Measurements from ENCODE around the gene FYTTD1. TPM values are rescaled to one million over a fixed set of nuclear protein-coding genes. Genes with fewer than 3 reads are reported as not detected.

FYTTD1 gene
- total and polyA plus RNA-seq, 2 donors (not counting 1 experiment from before 2014, with no cell fraction given): 6.2 to 110 TPM

GRCh38 chr3:197784019-197784585 lies 34.4 kb downstream of the FYTTD1 start:
- Mint-ChIP-seq H3K9me3 (ENCODE audit: insufficient read depth) (no peaks in the 10 kb centered on the region), H3K27ac (peak overlapping the region; percentile 84), H3K4me1 (peaks cover 35% of the 10 kb centered on the region), H3K27me3 (no peaks in the 10 kb centered on the region), H3K4me3 (peak overlapping the region; percentile 59)
- Histone ChIP-seq H3K27me3 (replicated peaks in 1 of 4; ENCODE audit: control extremely low read depth in 1 of 4, control insufficient read depth in 3 of 4, insufficient read depth in 4 of 4, low read length in 3 of 4) (no peaks in the 10 kb centered on the region), H3K4me1 (ENCODE audit: control insufficient read depth in 2 of 2, insufficient read depth in 2 of 2, low read length in 2 of 2) (peaks cover 20% of the 10 kb centered on the region in 2 donors), H4K20me1 (ENCODE audit: control insufficient read depth, insufficient read depth, low read length, poor library complexity, severe bottlenecking) (no peaks in the 10 kb centered on the region), H3K79me2 (ENCODE audit: control insufficient read depth, insufficient read depth, low read length) (peaks cover 14% of the 10 kb centered on the region), H3K9ac (ENCODE audit: low read length) (no peak overlapping the region), H3K36me3 (replicated peaks in 1 of 2; ENCODE audit: control extremely low read depth in 1 of 2, control insufficient read depth in 1 of 2, extremely low read depth in 1 of 2, insufficient read depth in 2 of 2, low read length in 1 of 2) (peaks cover 4 to 15% of the 10 kb centered on the region in 2 experiments), H3K9me3 (ENCODE audit: control extremely low read depth in 1 of 3, control insufficient read depth in 2 of 3, insufficient read depth in 1 of 3, low read length in 2 of 3) (no peaks in the 10 kb centered on the region), H3K4me3 (ENCODE audit: control extremely low read depth in 1 of 5, extremely low read depth in 1 of 5, insufficient read depth in 1 of 5, low read depth in 2 of 5, low read length in 4 of 5) (peak overlapping the region in 1 of 5 experiments; percentile 8), H2AFZ (ENCODE audit: insufficient read depth, low read depth, low read length, poor library complexity, severe bottlenecking) (no peak overlapping the region), H3K4me2 (replicated peaks; ENCODE audit: low read depth, low read length, poor library complexity, severe bottlenecking) (peak overlapping the region; percentile 33), H3K27ac (ENCODE audit: low read length in 2 of 2) (peak overlapping the region; percentile 50 to 58)
- DNase-seq: no peak
- no CpG with 5 or more reads among the region's 7 CpGs for WGBS (ENCODE audit: insufficient coverage)
- ChIA-PET POLR2A (no interaction called here), CTCF (interaction anchor here (0.8 to 3.8 kb wide), 4 partner anchors 9 to 16 kb away, joined by 3 to 12 read pairs (median 5); no protein-coding TSS in a partner anchor)
- intact Hi-C loops (cut with micrococcal nuclease): no loop called here
- no peak for ATAC-seq (ENCODE audit: low read depth)
- TF ChIP-seq CTCF (IDR thresholded peaks at IDR 0.05) (no peak), EZH2 (IDR thresholded peaks at IDR 0.05; ENCODE audit: borderline replicate concordance, insufficient read depth, low read depth, low read length, poor library complexity, severe bottlenecking) (no peak)

DNA sequence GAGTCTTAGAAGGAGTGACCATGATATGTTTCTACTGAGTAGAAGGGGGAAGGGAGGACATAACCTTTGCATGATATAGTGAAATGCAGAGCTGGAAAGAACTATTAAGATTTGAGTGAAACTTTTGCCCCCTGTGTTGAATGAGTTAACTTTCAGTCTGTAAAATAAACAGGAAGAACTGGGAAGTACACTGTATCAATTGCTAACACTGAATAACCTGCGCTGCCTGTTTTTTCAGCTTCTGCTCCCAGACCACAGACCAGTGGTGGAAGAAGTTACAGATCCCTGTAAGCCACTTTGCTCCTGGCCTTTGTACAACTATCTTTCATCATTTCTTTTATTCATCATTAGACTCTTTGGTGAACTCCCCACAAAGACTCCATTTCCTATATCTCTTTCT lies 37.7 kb downstream of the FYTTD1 start:
- no peaks in the 10 kb centered on the region for H4K20me1 ChIP-seq (ENCODE audit: control insufficient read depth, insufficient read depth, low read length, poor library complexity, severe bottlenecking)
- H3K4me3 Mint-ChIP-seq: no peak overlapping the region
- peaks cover 36% of the 10 kb centered on the region for H3K79me2 ChIP-seq (ENCODE audit: control insufficient read depth, insufficient read depth, low read length)
- ChIA-PET CTCF (interaction anchor here (1.5 to 2.2 kb wide), 2 partner anchors 14 to 188 kb away, joined by 6 to 7 read pairs; no protein-coding TSS in a partner anchor), POLR2A (no interaction called here)
- peaks cover 45% of the 10 kb centered on the region for H3K4me1 Mint-ChIP-seq
- no peak overlapping the region for H3K4me2 ChIP-seq (replicated peaks; ENCODE audit: low read depth, low read length, poor library complexity, severe bottlenecking)
- no peak overlapping the region for H3K27ac Mint-ChIP-seq
- ATAC-seq (ENCODE audit: low read depth): no peak
- 91% methylated on average over 1 of the region's 1 CpG for WGBS (ENCODE audit: insufficient coverage)
- H2AFZ ChIP-seq (ENCODE audit: insufficient read depth, low read depth, low read length, poor library complexity, severe bottlenecking): no peak overlapping the region
- no peak overlapping the region for H3K4me3 ChIP-seq (ENCODE audit: control extremely low read depth in 1 of 5, extremely low read depth in 1 of 5, insufficient read depth in 1 of 5, low read depth in 2 of 5, low read length in 4 of 5)
- H3K9me3 Mint-ChIP-seq (ENCODE audit: insufficient read depth): no peaks in the 10 kb centered on the region
- H3K9ac ChIP-seq (ENCODE audit: low read length): no peak overlapping the region
- no peaks in the 10 kb centered on the region for H3K9me3 ChIP-seq (ENCODE audit: control extremely low read depth in 1 of 3, control insufficient read depth in 2 of 3, insufficient read depth in 1 of 3, low read length in 2 of 3)
- no peak for DNase-seq
- H3K27me3 ChIP-seq (replicated peaks in 1 of 4; ENCODE audit: control extremely low read depth in 1 of 4, control insufficient read depth in 3 of 4, insufficient read depth in 4 of 4, low read length in 3 of 4): no peaks in the 10 kb centered on the region
- H3K4me1 ChIP-seq (ENCODE audit: control insufficient read depth in 2 of 2, insufficient read depth in 2 of 2, low read length in 2 of 2): peaks cover 26 to 29% of the 10 kb centered on the region in 2 donors
- H3K36me3 ChIP-seq (replicated peaks in 1 of 2; ENCODE audit: control extremely low read depth in 1 of 2, control insufficient read depth in 1 of 2, extremely low read depth in 1 of 2, insufficient read depth in 2 of 2, low read length in 1 of 2): peaks cover 0 to 4% of the 10 kb centered on the region in 2 experiments
- H3K27ac ChIP-seq (ENCODE audit: low read length in 2 of 2): no peak overlapping the region
- TF ChIP-seq EZH2 (IDR thresholded peaks at IDR 0.05; ENCODE audit: borderline replicate concordance, insufficient read depth, low read depth, low read length, poor library complexity, severe bottlenecking) (no peak), CTCF (IDR thresholded peaks at IDR 0.05) (no peak)
- intact Hi-C loops (cut with micrococcal nuclease): no loop called here
- H3K27me3 Mint-ChIP-seq: no peaks in the 10 kb centered on the region

All from B cell (primary cell).